ENCODE data around the gene SMIM32. TPM values are rescaled to one million over a fixed set of nuclear protein-coding genes. Genes with fewer than 3 reads are reported as not detected.

The SMIM32 gene
- total and polyA plus RNA-seq, 2 donors (not counting 3 experiments of a cell fraction or from before 2014, with no cell fraction given) = not detected

DNA sequence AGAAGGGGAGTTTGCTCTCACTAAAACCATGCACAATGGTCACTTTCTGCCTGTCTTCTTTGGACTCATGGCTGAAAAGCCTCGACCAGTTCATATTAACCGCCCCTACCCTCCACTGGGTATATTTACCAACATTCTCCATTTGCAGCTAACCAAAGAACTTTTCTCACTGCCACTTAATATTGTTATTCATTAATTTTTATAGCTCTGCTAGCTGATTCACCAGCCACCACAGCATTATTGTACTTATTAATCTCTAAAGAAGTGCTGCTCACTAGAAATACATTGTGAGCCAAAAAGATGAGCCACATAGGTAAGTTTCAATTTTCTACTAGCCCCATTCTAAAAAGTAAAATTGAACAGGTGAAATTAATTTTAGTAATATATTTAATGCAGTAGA, 33.4 kb upstream of the SMIM32 start:
- Histone ChIP-seq H3K27me3 (ENCODE audit: control insufficient read depth in 2 of 2, insufficient read depth in 2 of 2, low read length in 2 of 2) (peaks cover 1 to 19% of the 10 kb centered on the region in 2 experiments), H3K4me2 (ENCODE audit: insufficient read depth, low read length) (no peak overlapping the region), H2AFZ (ENCODE audit: low read depth, low read length) (no peak overlapping the region), H4K20me1 (replicated peaks; ENCODE audit: control insufficient read depth, extremely low read depth, insufficient read depth, low read length) (no peaks in the 10 kb centered on the region), H3K36me3 (ENCODE audit: control insufficient read depth in 2 of 2, extremely low read depth in 1 of 2, insufficient read depth in 2 of 2, low read length in 2 of 2) (no peaks in the 10 kb centered on the region), H3K9me1 (replicated peaks; ENCODE audit: control insufficient read depth, extremely low read depth, insufficient read depth, low read length) (no peaks in the 10 kb centered on the region), H3K4me1 (ENCODE audit: control insufficient read depth, extremely low read depth, insufficient read depth, low read length) (no peaks in the 10 kb centered on the region), H3K79me2 (ENCODE audit: control insufficient read depth, insufficient read depth, low read length) (no peaks in the 10 kb centered on the region), H3K4me3 (replicated peaks in 1 of 3; ENCODE audit: insufficient read depth in 1 of 3, low read depth in 1 of 3, low read length in 3 of 3) (no peak overlapping the region), H3K9me3 (replicated peaks; ENCODE audit: control insufficient read depth, insufficient read depth, low read length) (no peaks in the 10 kb centered on the region), H3K9ac (replicated peaks; ENCODE audit: extremely low read depth, insufficient read depth, low read length) (no peak overlapping the region), H3K27ac (ENCODE audit: insufficient read depth, low read depth, low read length) (no peak overlapping the region)
- intact Hi-C loops (cut with micrococcal nuclease) = no loop called here
- no peak for FAIRE-seq
- DNase-seq (ENCODE audit: low read depth, low spot score) = no peak
- ChIA-PET CTCF (interaction anchor here (1.3 kb wide), 1 partner anchor 14 kb away, joined by 3 read pairs; no protein-coding TSS in a partner anchor), POLR2A (no interaction called here)
- dilution Hi-C loops (cut with MboI; ENCODE audit: extremely low pct_ligation_motif_present, low sequenced_read_pairs) = no loop called here
- TF ChIP-seq POLR2A (IDR thresholded peaks at IDR 0.05; ENCODE audit: low read depth, low read length) = no peak
- TF ChIP-seq, protein P1, sequence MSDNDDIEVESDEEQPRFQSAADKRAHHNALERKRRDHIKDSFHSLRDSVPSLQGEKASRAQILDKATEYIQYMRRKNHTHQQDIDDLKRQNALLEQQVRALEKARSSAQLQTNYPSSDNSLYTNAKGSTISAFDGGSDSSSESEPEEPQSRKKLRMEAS (IDR thresholded peaks at IDR 0.05; ENCODE audit: insufficient read depth, insufficient read length) = no peak
- no peak for TF ChIP-seq MYC (IDR thresholded peaks at IDR 0.05; ENCODE audit: low read depth, low read length)
- TF ChIP-seq GATA2 (IDR thresholded peaks at IDR 0.05; ENCODE audit: insufficient read depth, insufficient read length, low read depth, low read length) = no peak
- TF ChIP-seq, protein P2, sequence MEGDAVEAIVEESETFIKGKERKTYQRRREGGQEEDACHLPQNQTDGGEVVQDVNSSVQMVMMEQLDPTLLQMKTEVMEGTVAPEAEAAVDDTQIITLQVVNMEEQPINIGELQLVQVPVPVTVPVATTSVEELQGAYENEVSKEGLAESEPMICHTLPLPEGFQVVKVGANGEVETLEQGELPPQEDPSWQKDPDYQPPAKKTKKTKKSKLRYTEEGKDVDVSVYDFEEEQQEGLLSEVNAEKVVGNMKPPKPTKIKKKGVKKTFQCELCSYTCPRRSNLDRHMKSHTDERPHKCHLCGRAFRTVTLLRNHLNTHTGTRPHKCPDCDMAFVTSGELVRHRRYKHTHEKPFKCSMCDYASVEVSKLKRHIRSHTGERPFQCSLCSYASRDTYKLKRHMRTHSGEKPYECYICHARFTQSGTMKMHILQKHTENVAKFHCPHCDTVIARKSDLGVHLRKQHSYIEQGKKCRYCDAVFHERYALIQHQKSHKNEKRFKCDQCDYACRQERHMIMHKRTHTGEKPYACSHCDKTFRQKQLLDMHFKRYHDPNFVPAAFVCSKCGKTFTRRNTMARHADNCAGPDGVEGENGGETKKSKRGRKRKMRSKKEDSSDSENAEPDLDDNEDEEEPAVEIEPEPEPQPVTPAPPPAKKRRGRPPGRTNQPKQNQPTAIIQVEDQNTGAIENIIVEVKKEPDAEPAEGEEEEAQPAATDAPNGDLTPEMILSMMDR (IDR thresholded peaks at IDR 0.05; ENCODE audit: extremely low read depth in 1 of 2, insufficient read depth in 1 of 2, low read depth in 1 of 2, low read length in 2 of 2) = no peak
- TF ChIP-seq EZH2 (IDR thresholded peaks at IDR 0.05; ENCODE audit: borderline replicate concordance, low read depth, low read length, severe bottlenecking) = no peak
- no peak for TF ChIP-seq FOS (IDR thresholded peaks at IDR 0.05; ENCODE audit: borderline replicate concordance, insufficient read depth, low read length)
- no peak for TF ChIP-seq POLR2AphosphoS5 (IDR thresholded peaks at IDR 0.05; ENCODE audit: insufficient read depth, low read depth, low read length)
- no peak for TF ChIP-seq JUN (IDR thresholded peaks at IDR 0.05; ENCODE audit: borderline replicate concordance, insufficient read depth, insufficient read length, low read depth)
- BruUV-seq (replicated peaks) = no TSS peak

Measured in endothelial cell of umbilical vein (primary cell).